HG03135 (cell line): Measurements from ENCODE around the gene CRYZ.
"Not testable (repeated sequence)": the region's sequence is repeated elsewhere in the genome, so short reads cannot be mapped to it uniquely, and the experiment has no call there.

Experiments used
- ATAC-seq: cut with Tn5 transposase; IDR thresholded peaks from one replicate; pipeline ENCODE4 v1.9.1; 2021; ENCODE audit warnings: mild to moderate bottlenecking, moderate library complexity; ENCODE audit not compliant: unreplicated experiment

The CRYZ gene

DNA sequence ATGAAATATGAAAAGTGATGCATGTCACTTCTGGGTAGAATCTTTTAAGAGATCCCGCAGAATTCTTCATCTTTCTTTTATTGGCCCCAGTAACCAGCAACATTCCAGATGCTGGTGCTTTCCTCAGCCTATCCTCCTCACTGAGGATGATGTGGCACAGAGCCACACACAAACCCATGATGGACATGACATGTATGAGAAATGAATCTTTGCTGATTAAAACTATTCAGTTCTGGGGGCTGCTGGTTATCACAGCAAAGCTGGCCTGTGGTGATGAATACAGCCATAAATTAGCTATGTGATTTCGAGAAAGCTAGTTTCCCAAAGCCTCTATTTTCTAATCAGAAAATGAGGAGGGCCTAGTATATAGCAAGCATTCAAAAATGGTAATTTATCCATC, 51.0 kb downstream of the CRYZ start:
- peak; percentile 9 for ATAC-seq

GRCh38 chr1:74681449-74681848, 51.4 kb downstream of the CRYZ start:
- ATAC-seq, result peak; percentile 65

DNA sequence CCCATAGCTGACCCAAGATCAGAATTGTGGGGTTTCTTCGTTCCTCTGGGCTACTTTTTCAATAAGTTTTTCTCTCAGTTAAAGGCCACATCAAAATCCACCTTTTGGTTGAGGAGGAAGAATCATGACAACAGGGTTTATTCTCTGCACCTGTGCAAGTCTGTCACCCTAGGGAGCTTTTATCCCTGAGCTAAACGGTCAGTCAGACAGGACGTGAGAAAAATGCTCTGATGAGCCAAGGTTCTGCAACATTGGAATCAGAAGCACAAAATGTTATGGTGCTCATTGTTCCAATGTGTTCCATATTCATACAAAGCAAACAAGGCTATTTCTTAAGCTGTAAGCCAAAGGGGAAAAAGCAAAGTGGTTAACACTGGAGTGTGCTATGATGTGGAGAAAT, 51.8 kb downstream of the CRYZ start:
- peak; percentile 28 for ATAC-seq

- no peak for ATAC-seq
Measured at GRCh38 chr1:74679811-74680210, 53.0 kb downstream of the CRYZ start.

GRCh38 chr1:74677926-74678325, 54.9 kb downstream of the CRYZ start:
- no peak for ATAC-seq

- no peak for ATAC-seq
Measured at GRCh38 chr1:74674278-74675048, 58.4 kb downstream of the CRYZ start.

DNA sequence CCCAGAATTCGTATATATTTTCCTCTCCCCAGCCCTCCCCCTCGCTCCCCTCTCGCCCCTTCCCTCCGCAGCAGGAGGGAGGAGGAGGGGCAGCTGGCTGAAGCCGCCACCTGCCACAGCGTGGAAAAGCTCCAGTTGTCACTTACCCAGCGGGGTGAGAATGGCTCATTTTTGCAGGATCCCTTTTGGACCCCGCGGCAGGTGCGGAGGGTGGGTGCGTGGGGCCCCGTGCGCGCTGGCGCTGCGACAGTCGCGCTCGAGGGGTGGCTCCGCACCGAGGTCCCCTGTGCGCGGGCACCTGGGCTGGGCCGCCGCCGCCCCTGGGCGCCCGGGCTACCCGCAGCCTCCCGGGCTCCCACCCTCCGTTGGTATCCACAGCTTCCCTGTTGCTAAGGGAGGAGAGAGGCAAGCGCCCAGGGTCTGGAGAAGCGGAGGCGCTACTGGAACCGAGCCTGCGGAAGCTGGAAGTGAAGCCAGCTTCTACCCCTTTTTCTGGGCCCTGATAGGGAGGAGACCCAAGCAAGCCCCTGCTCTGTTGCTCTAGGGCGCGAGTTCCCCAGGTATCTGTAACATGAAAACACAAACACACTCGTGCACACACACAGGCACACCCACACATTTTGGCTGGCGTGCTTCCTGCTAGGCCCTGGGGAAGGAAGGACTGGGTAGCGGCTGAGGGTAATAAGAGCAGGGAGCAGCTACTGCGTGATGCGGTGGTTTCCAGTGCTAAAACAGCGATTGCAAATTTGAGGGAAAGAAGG, 59.3 kb downstream of the CRYZ start, which contains the start of gene ERICH3:
TSS of gene ERICH3 (minus strand) at position 442 of the 761 bp plus-strand sequence. CDS start at position 169, 273 bp downstream.
- no peak for ATAC-seq

- not testable (repeated sequence) for ATAC-seq
Measured at GRCh38 chr1:74670866-74671265, 62.0 kb downstream of the CRYZ start.
